Putamen (tissue), 1 donor: ENCODE data around the gene CTTN.

ENCODE experiments used
- DNase-seq: peaks from one replicate; pipeline ENCODE4 v3.0.0-alpha.2; 2016; ENCODE audit warnings: low spot score

The CTTN gene

GRCh38 chr11:70477609-70478008 is 79.3 kb downstream of the CTTN start:
- DNase-seq, result no peak

- no peak for DNase-seq
Measured at GRCh38 chr11:70478166-70478890, 80.0 kb downstream of the CTTN start.

- DNase-seq, result no peak
Measured at GRCh38 chr11:70480711-70481110, 82.4 kb downstream of the CTTN start.

GRCh38 chr11:70481625-70482528 is 83.5 kb downstream of the CTTN start:
- DNase-seq, result no peak

GRCh38 chr11:70482529-70482917 is 84.2 kb downstream of the CTTN start:
- DNase-seq, result no peak

- no peak for DNase-seq
Measured at GRCh38 chr11:70483077-70483861, 84.9 kb downstream of the CTTN start.

GRCh38 chr11:70483917-70484316 is 85.6 kb downstream of the CTTN start:
- no peak for DNase-seq

- no peak for DNase-seq
Measured at GRCh38 chr11:70485326-70486025, 87.1 kb downstream of the CTTN start.

GRCh38 chr11:70486026-70486415 is 87.7 kb downstream of the CTTN start:
- no peak for DNase-seq
